ENCODE data around the gene ICOS.

The ICOS gene

GRCh38 chr2:203909974-203910373, 26.6 kb upstream of the ICOS start:
- peak overlapping the region; percentile 5 for H3K4me3 ChIP-seq (ENCODE audit: low read depth, low read length)
- H3K27me3 ChIP-seq, result no peaks in the 10 kb centered on the region
- no peaks in the 10 kb centered on the region for H3K4me1 ChIP-seq

GRCh38 chr2:203913947-203914346, 22.6 kb upstream of the ICOS start:
- Histone ChIP-seq H3K36me3 (no peaks in the 10 kb centered on the region), H3K4me1 (no peaks in the 10 kb centered on the region), H3K27me3 (no peaks in the 10 kb centered on the region), H3K9me3 (no peaks in the 10 kb centered on the region), H3K4me3 (ENCODE audit: low read depth, low read length) (no peak overlapping the region)
- TF ChIP-seq CTCF (IDR thresholded peaks at IDR 0.05; ENCODE audit: low read depth, low read length), result no peak
- no peak for DNase-seq

More at GRCh38 chr2:203909974-203910373, 26.6 kb upstream of the ICOS start:
- no peak for TF ChIP-seq CTCF (IDR thresholded peaks at IDR 0.05; ENCODE audit: low read depth, low read length)
- Histone ChIP-seq H3K36me3 (no peaks in the 10 kb centered on the region), H3K9me3 (no peaks in the 10 kb centered on the region)
- no peak for DNase-seq

- no peaks in the 10 kb centered on the region for H3K4me1 ChIP-seq
- TF ChIP-seq CTCF (IDR thresholded peaks at IDR 0.05; ENCODE audit: low read depth, low read length), result no peak
- no peak for DNase-seq
- no peak overlapping the region for H3K4me3 ChIP-seq (ENCODE audit: low read depth, low read length)
- H3K27me3 ChIP-seq, result no peaks in the 10 kb centered on the region
- H3K9me3 ChIP-seq, result no peaks in the 10 kb centered on the region
- H3K36me3 ChIP-seq, result no peaks in the 10 kb centered on the region
Observed at GRCh38 chr2:203914546-203915182, 21.9 kb upstream of the ICOS start.

GRCh38 chr2:203915256-203915655, 21.3 kb upstream of the ICOS start:
- no peak for DNase-seq
- no peak for TF ChIP-seq CTCF (IDR thresholded peaks at IDR 0.05; ENCODE audit: low read depth, low read length)
- Histone ChIP-seq H3K36me3 (no peaks in the 10 kb centered on the region), H3K4me1 (no peaks in the 10 kb centered on the region), H3K4me3 (ENCODE audit: low read depth, low read length) (no peak overlapping the region), H3K9me3 (no peaks in the 10 kb centered on the region), H3K27me3 (no peaks in the 10 kb centered on the region)

- no peaks in the 10 kb centered on the region for H3K36me3 ChIP-seq
- no peaks in the 10 kb centered on the region for H3K9me3 ChIP-seq
- no peaks in the 10 kb centered on the region for H3K27me3 ChIP-seq
- no peaks in the 10 kb centered on the region for H3K4me1 ChIP-seq
- no peak overlapping the region for H3K4me3 ChIP-seq (ENCODE audit: low read depth, low read length)
- no peak for DNase-seq
- TF ChIP-seq CTCF (IDR thresholded peaks at IDR 0.05; ENCODE audit: low read depth, low read length), result no peak
Observed at GRCh38 chr2:203916756-203917155, 19.8 kb upstream of the ICOS start.

- no peak for DNase-seq
Observed at GRCh38 chr2:203918264-203918663, 18.3 kb upstream of the ICOS start.

More at GRCh38 chr2:203918264-203918663, 18.3 kb upstream of the ICOS start:
- Histone ChIP-seq H3K9me3 (no peaks in the 10 kb centered on the region), H3K4me1 (no peaks in the 10 kb centered on the region), H3K36me3 (no peaks in the 10 kb centered on the region), H3K27me3 (no peaks in the 10 kb centered on the region), H3K4me3 (ENCODE audit: low read depth, low read length) (no peak overlapping the region)
- TF ChIP-seq CTCF (IDR thresholded peaks at IDR 0.05; ENCODE audit: low read depth, low read length), result no peak

Data from BE2C (cell line).